Measurements from ENCODE around the gene TM4SF20.
"Not testable (repeated sequence)": the region's sequence is repeated elsewhere in the genome, so short reads cannot be mapped to it uniquely, and the experiment has no call there.

Gene TM4SF20

GRCh38 chr2:227398684-227399670 is 19.9 kb upstream of the TM4SF20 start:
- DNase-seq (ENCODE audit: low read depth, low spot score): no peak

GRCh38 chr2:227397562-227397961 is 18.5 kb upstream of the TM4SF20 start:
- DNase-seq (ENCODE audit: low read depth, low spot score): no peak

DNA sequence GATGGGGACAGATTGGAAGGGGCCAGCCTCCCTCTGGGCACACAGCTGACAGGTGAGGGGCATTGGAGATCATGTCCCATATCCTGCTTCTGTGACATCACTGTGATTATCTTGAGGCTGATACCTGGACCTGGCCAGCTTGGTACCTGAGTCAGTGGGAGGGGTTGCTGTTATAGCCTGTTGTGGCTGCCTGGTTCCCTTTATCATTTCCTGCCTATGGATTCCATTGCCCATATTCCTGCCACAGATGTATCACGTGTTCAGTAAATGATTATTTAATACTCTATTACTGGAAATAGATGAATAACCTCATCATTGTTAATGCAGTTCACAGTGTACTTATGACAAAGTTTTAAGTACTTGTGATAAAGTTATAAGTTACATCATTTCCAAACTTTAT is 16.4 kb upstream of the TM4SF20 start:
- no peak for DNase-seq (ENCODE audit: low read depth, low spot score)

- DNase-seq (ENCODE audit: low read depth, low spot score): no peak
These were observed 15.3 kb upstream of the TM4SF20 start for GRCh38 chr2:227394401-227394800.

- DNase-seq (ENCODE audit: low read depth, low spot score): no peak
These were observed 11.6 kb upstream of the TM4SF20 start for GRCh38 chr2:227390468-227391256.

DNA sequence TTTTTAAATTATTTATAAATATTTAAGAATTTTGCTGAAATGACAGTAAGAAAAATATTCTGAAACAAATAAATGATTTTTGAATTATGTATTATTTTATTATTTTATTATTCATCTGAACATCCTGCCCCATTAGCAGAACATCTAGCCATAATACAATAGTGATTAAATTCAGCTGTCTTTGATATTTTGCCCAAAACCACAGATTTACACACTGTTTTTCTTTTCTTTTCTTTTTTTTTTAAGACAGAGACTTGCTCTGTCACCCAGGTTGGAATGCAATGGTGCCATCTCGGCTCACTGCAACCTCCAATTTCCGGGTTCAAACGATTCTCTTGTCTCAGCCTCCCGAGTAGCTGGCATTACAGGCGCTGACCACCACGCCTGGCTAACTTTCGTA is 10.6 kb upstream of the TM4SF20 start:
- no peak for DNase-seq (ENCODE audit: low read depth, low spot score)

DNA sequence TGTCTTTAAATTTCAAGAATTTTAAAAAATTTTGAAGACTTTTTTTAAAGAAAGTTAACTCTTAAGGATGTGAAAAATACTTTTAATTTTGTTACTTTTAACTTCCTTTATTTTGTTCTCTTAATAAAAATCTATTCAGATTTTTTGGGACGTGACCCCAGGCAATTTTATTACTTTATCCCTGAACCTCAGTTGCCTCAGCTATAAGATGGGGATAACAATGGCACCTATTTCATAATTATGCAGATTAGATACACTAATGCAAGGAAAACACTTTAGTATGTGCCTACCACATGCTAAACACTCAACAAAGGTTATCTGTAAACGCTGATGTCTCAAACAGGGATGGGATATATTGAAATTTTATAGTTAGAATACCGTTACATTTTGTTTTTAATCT is 10.1 kb upstream of the TM4SF20 start:
- no peak for DNase-seq (ENCODE audit: low read depth, low spot score)

- DNase-seq (ENCODE audit: low read depth, low spot score): no peak
These were observed 9.5 kb upstream of the TM4SF20 start for GRCh38 chr2:227388537-227389011.

DNA sequence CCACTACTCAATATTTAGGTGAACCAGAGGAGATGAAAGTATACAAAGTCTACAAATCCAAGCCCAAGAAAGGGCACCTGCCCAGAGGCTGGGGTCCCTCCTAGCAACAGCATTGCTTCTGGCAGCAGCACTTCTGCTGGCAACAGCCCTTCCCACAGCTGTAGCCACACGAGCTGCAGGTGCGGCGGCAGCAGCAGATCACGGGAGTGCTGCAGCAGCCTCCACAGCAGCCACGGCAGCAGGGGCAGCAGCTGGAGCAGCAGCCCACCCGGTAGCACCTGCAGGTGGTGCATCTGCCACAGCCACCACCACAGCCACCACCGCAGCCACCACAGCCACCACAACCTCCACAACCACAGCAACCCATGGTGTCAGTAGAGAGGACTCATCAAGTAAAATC is 8.5 kb upstream of the TM4SF20 start, which contains the start of gene SCYGR1:
TSS of gene SCYGR1 (minus strand) at position 367 of the 400 bp plus-strand sequence. CDS start at position 367, 0 bp downstream.
- DNase-seq (ENCODE audit: low read depth, low spot score): not testable (repeated sequence)

DNA sequence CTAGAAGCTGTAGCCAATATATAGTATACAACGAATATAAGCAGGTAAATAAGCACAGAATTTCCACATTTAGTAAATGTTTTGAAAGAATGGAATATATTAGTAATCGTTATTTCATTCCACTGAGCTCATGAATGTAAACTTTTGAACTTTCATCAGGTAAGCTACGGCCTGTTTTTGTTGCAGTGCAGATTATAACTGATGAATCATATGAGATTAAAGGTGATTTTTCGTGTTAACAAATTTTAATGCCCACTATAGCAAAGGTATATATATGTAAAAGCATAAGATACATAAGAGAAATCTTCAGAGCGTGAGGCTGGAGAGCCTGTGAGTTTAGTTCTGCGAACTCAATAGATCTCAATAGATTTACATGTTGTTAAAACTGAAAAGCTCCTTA is 7.5 kb upstream of the TM4SF20 start:
- no peak for DNase-seq (ENCODE audit: low read depth, low spot score)

DNA sequence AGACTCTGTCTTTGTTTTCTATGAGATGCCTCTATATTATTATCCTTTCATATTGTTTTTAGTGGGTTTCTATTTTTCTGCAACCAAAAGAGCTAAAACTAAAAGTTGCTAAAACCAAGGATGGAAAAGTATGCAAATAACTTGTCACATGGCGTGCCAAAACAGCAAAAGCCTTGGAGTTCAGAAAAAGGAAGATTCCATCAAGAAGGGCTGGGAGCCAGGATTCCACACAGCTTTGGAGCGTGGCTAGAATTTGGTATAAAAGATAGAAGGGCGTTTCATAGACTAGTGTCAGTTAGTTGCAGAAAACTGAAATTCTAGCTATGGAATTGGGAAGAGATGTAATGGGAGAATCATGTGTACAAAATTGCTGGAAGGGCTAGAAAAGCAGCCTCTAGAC is 4.6 kb upstream of the TM4SF20 start:
- DNase-seq (ENCODE audit: low read depth, low spot score): no peak

- not testable (repeated sequence) for DNase-seq (ENCODE audit: low read depth, low spot score)
These were observed 3.2 kb upstream of the TM4SF20 start for GRCh38 chr2:227382241-227382835.

- no peak for DNase-seq (ENCODE audit: low read depth, low spot score)
These were observed 729 bp downstream of the TM4SF20 start for GRCh38 chr2:227378371-227378782.

DNA sequence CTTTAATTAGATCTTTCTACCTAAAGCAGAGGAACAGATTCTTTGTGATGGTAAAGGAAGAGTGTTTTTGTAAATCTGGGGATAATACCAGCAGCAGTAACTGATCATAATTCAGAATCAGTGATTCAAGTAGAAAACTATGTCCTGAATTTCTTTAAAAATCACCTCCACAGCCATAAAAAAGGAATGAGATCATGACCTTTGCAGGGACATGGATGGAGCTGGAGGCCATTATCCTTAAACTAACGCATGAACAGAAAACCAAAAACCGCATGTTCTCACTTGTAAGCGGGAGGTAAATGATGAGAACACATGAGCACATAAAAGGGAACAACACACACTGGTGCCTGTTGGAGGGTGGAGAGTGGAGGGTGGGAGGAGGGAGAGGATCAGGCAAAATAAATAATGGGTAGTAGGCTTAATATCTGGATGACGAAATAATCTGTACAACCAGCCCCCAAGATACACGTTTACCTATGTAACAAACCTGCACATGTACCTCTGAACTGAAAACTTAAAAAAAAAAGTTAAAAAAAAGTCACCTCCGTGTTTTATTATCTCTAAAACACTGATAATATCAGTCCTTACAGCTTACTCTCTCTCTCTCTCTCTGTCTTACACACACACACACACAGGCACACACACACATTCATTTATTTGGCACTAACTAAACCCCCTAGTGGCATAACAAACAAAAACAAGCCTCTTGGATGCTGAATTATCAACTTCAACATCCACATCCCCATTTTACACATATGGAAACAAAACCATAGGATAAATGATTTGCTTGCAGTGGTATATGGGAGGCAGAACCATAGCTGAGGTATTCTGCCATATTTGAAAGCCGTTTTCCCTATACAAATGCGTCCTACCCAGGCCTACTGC is 1.4 kb downstream of the TM4SF20 start:
- DNase-seq (ENCODE audit: low read depth, low spot score): no peak

DNA sequence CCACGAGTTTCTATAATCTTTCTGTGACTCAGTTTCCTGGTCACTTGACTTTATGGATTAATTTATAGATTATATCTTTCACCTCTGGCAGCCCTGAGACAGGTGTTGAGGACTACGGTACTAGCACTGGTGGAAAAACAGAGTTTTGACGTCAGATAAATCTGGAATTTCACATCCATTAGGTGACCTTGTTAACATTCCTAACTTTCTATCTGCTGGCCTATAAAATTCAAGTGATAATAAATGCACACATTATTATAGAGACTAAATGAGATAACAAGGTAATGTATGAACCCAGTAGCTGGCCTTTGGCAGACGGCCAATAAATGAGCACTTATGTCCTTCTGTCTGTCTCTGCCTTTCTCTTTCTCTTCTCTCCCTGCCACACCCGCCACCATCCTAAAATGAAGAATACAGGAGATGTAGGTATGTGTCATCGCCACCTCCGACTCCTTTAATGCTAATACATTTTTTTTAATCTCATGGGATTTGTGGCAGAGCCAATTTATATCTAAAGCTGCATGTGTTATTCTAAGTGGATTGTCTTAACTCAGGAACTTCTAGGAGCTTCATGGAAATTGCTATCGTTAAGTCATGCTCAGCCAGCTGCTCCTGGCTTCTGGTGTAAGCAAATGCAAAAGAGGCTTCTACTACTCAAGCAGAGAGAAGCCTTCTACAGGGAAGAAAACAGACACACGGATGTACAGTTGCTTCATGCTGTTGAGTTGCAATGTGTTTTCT is 2.3 kb downstream of the TM4SF20 start:
- no peak for DNase-seq (ENCODE audit: low read depth, low spot score)

- DNase-seq (ENCODE audit: low read depth, low spot score): no peak
These were observed 4.9 kb downstream of the TM4SF20 start for GRCh38 chr2:227374158-227374557.

GRCh38 chr2:227373389-227373788 is 5.7 kb downstream of the TM4SF20 start:
- DNase-seq (ENCODE audit: low read depth, low spot score): no peak

DNA sequence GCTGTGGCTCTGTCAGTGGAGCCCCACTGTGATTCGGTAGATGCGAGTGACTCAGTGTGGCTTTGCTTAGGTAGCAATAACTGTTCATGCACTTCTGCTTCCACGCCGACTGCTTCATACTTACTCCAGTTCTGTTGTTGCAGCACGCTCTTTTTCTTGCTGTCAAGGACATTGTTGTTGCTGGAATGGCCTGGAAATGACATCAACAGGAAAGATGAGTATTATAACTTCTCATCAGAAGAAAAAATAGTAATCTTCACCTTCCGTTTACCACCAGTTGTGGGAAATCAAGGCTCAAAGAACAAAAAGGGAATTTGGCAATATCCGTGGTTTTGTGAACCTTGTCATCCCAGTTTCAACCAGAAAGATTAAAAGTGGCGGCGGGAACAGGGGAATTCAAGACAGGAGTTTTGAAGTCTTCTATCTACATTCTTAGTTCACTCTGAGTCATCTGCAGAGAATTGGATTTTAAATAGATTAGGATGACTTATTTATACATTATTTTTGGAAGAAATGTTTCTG is 8.3 kb downstream of the TM4SF20 start:
- DNase-seq (ENCODE audit: low read depth, low spot score): no peak

- no peak for DNase-seq (ENCODE audit: low read depth, low spot score)
These were observed 9.0 kb downstream of the TM4SF20 start for GRCh38 chr2:227370092-227370491.

DNA sequence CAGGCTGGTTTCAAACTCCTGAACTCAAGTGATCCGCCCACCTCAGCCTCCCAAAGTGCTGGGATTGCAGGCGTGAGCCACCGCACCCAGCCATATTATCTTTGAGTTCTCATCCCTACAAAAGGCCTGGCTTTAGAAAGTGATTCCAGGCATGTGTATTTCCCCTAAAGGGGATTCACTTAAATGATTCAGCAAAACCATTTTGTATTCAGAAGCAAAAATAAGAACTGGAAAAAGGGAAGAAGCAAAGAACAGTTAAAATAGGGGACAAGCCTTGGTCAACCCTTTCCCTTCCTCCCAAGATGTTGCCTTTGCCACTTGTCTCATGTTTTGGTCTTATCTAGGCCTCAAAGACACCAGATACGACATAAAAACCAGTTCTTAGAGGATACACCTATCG is 10.5 kb downstream of the TM4SF20 start:
- no peak for DNase-seq (ENCODE audit: low read depth, low spot score)

All from iPS DF 19.7 (cell line).